ENCODE data around the gene DGCR6. TPM values are rescaled to one million over a fixed set of nuclear protein-coding genes. Genes with fewer than 3 reads are reported as not detected.

Gene DGCR6
- total and polyA plus RNA-seq, 2 of the 4 experiments (the other 2 are of a cell fraction), result 0.54 to 0.58 TPM

DNA sequence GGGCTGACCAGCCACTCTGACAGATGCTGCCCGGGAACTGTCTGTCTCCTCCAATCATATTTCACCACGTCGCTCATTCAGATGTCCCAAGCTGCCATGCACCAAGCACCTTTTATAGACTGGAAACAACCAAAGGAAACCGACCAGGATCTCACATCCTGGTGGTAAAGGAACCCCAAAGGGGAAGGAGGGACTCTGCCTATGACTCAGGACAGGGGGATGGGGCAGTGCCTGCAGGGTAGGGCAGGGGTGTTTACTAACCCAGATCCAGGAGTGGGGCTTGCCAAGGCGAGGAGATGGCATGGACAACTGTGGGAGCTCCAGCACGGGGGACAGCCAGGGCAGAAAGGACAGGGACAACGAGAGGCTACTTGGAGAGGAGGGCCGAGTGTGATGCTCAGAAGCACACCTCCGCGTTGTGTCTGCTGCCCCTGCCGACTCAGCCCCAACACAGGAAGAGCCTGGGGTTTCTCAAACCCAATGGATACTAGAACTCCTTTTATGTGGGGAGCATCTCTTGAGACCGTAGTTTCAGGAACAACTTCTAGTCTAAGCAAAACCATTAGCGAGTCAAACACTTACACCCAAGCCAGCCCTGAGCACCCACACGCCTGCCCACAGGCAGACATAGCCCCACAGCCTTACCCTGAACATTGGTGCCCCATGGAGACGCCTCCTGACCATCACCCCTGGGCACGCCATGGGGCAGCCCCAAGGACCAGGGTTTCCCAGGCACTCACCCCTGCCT lies 26.0 kb downstream of the DGCR6 start:
- H4K8ac ChIP-seq (ENCODE audit: low read depth in 2 of 2, low read length in 2 of 2), result no peak overlapping the region
- no peak overlapping the region for H2AK5ac ChIP-seq (ENCODE audit: low read depth, low read length)
- H2AK9ac ChIP-seq (replicated peaks; ENCODE audit: low read depth, low read length, poor library complexity), result no peak overlapping the region
- no peak overlapping the region for H3K56ac ChIP-seq (ENCODE audit: extremely low read depth, insufficient read depth, low read length)
- H3K4me2 ChIP-seq (ENCODE audit: low read depth, low read length), result no peak overlapping the region
- H3K9me1 ChIP-seq (ENCODE audit: insufficient read depth, low read length), result no peaks in the 10 kb centered on the region
- H3K14ac ChIP-seq (replicated peaks; ENCODE audit: low read depth, low read length), result no peak overlapping the region
- H2AFZ ChIP-seq (replicated peaks; ENCODE audit: low read length, poor library complexity), result no peak overlapping the region
- in situ Hi-C loops (cut with MboI; ENCODE audit: low sequenced_read_pairs) (no loop called here), intact Hi-C loops (cut with micrococcal nuclease) (no loop called here), dilution Hi-C loops (cut with HindIII; ENCODE audit: low sequenced_read_pairs, unreplicated experiment) (no loop called here)
- no CpG with 5 or more reads among the region's 16 CpGs for WGBS, 2 experiments (ENCODE audit: extremely low coverage in 2 of 2, insufficient read length in 1 of 2)
- H3K9ac ChIP-seq (ENCODE audit: low read depth, low read length), result no peak overlapping the region
- H2BK20ac ChIP-seq (ENCODE audit: low read depth, low read length), result no peak overlapping the region
- no peak overlapping the region for H3K27ac ChIP-seq (ENCODE audit: insufficient read depth, low read length)
- H3K18ac ChIP-seq (ENCODE audit: low read depth, low read length), result no peak overlapping the region
- BruUV-seq (replicated peaks), result no TSS peak
- H2BK15ac ChIP-seq (ENCODE audit: low read depth, low read length), result no peak overlapping the region
- H2BK120ac ChIP-seq (ENCODE audit: low read depth, low read length), result no peak overlapping the region
- ATAC-seq (ENCODE audit: low read depth) (no peak), DNase-seq (no peak)
- H3K4me3 ChIP-seq (ENCODE audit: insufficient read depth, low read depth, low read length), result no peak overlapping the region
- H3K4me1 ChIP-seq (ENCODE audit: control insufficient read depth, insufficient read depth, low read length), result no peaks in the 10 kb centered on the region
- H3K9me3 ChIP-seq (ENCODE audit: control insufficient read depth, insufficient read depth, low read length), result no peaks in the 10 kb centered on the region
- no peak overlapping the region for H2BK5ac ChIP-seq (ENCODE audit: low read depth, low read length, poor library complexity, severe bottlenecking)
- H4K20me1 ChIP-seq (ENCODE audit: insufficient read depth, low read length), result no peaks in the 10 kb centered on the region
- no peak overlapping the region for H3K23ac ChIP-seq (ENCODE audit: low read depth, low read length)
- no peaks in the 10 kb centered on the region for H3K36me3 ChIP-seq (ENCODE audit: control insufficient read depth, insufficient read depth, low read length)
- POLR2A ChIA-PET (ENCODE audit: unreplicated experiment), result no interaction called here
- no peak overlapping the region for H3K4ac ChIP-seq (ENCODE audit: low read depth, low read length)
- no peak for TF ChIP-seq RCOR1 (IDR thresholded peaks at IDR 0.05; ENCODE audit: insufficient replicate concordance, low read length)
- no peak for TF ChIP-seq SMC3 (IDR thresholded peaks at IDR 0.05; ENCODE audit: low read depth, low read length)
- TF ChIP-seq RFX5 (IDR thresholded peaks at IDR 0.05; ENCODE audit: low read depth, low read length), result no peak
- TF ChIP-seq RAD21 (IDR thresholded peaks at IDR 0.05; ENCODE audit: low read length), result no peak
- no peak for TF ChIP-seq MXI1 (IDR thresholded peaks at IDR 0.05; ENCODE audit: borderline replicate concordance, low read depth, low read length)
- TF ChIP-seq, protein P1, sequence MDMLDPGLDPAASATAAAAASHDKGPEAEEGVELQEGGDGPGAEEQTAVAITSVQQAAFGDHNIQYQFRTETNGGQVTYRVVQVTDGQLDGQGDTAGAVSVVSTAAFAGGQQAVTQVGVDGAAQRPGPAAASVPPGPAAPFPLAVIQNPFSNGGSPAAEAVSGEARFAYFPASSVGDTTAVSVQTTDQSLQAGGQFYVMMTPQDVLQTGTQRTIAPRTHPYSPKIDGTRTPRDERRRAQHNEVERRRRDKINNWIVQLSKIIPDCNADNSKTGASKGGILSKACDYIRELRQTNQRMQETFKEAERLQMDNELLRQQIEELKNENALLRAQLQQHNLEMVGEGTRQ (IDR thresholded peaks at IDR 0.05; ENCODE audit: low read depth, low read length), result no peak
- no peak for TF ChIP-seq POLR2A (IDR thresholded peaks at IDR 0.05; ENCODE audit: low read depth, low read length)
- no peak for TF ChIP-seq MAFK (IDR thresholded peaks at IDR 0.05; ENCODE audit: low read depth, low read length)
- TF ChIP-seq FOS (IDR thresholded peaks at IDR 0.05; ENCODE audit: low read depth, low read length), result no peak
- TF ChIP-seq, protein P2, sequence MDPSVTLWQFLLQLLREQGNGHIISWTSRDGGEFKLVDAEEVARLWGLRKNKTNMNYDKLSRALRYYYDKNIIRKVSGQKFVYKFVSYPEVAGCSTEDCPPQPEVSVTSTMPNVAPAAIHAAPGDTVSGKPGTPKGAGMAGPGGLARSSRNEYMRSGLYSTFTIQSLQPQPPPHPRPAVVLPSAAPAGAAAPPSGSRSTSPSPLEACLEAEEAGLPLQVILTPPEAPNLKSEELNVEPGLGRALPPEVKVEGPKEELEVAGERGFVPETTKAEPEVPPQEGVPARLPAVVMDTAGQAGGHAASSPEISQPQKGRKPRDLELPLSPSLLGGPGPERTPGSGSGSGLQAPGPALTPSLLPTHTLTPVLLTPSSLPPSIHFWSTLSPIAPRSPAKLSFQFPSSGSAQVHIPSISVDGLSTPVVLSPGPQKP (IDR thresholded peaks at IDR 0.05; ENCODE audit: borderline replicate concordance, low read depth, low read length), result no peak
- H3K27me3 ChIP-seq (ENCODE audit: control insufficient read depth, insufficient read depth, low read length), result no peaks in the 10 kb centered on the region
- H4K5ac ChIP-seq (ENCODE audit: low read depth, low read length), result no peak overlapping the region
- H3K79me1 ChIP-seq (ENCODE audit: low read depth in 1 of 2, low read length in 2 of 2), result no peaks in the 10 kb centered on the region
- H4K91ac ChIP-seq (ENCODE audit: insufficient read depth, low read depth, low read length), result no peak overlapping the region
- CTCF ChIA-PET, result no interaction called here
